ENCODE data around the gene LMO7.

DNA sequence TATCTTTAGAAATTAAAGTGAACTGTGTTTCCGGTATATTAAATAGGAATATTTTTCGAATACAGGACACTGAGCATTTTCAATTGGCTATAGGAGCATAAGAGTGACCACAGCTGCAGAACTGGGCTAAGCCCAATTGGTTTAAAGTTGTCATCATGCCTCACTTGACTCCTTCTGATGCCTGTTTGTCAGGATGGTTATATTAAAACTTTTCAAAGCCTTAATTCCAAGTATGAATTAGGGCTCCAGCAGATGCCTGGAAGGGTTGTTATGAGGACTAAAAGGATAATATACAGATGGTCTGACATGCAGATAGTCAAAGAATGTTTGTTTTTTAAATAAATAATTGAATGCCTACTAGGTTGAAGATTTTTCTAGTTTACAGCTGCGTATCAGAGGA lies 100.0 kb downstream of the LMO7 start:
- TF ChIP-seq EZH2 (conservative IDR thresholded peaks at IDR 0.05; ENCODE audit: low read depth, low read length) (no peak), TCF7L2 (IDR thresholded peaks at IDR 0.05; ENCODE audit: low read depth, low read length) (no peak), CTCF (CRISPR knock-in tag; IDR thresholded peaks at IDR 0.05) (no peak), ZSCAN30 (CRISPR knock-in tag; IDR thresholded peaks at IDR 0.05) (no peak), ZNF431 (CRISPR knock-in tag; IDR thresholded peaks at IDR 0.05; ENCODE audit: borderline replicate concordance, low read depth) (no peak), BHLHE40 (IDR thresholded peaks at IDR 0.05; ENCODE audit: low read length) (no peak), ZBTB49 (CRISPR knock-in tag; IDR thresholded peaks at IDR 0.05; ENCODE audit: borderline replicate concordance) (no peak)
- TF ChIP-seq, protein P1, sequence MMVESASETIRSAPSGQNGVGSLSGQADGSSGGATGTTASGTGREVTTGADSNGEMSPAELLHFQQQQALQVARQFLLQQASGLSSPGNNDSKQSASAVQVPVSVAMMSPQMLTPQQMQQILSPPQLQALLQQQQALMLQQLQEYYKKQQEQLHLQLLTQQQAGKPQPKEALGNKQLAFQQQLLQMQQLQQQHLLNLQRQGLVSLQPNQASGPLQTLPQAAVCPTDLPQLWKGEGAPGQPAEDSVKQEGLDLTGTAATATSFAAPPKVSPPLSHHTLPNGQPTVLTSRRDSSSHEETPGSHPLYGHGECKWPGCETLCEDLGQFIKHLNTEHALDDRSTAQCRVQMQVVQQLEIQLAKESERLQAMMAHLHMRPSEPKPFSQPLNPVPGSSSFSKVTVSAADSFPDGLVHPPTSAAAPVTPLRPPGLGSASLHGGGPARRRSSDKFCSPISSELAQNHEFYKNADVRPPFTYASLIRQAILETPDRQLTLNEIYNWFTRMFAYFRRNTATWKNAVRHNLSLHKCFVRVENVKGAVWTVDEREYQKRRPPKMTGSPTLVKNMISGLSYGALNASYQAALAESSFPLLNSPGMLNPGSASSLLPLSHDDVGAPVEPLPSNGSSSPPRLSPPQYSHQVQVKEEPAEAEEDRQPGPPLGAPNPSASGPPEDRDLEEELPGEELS (CRISPR knock-in tag; IDR thresholded peaks at IDR 0.05): no peak

Measured in HepG2 (cell line).